CD4-positive, alpha-beta T cell treated with Interleukin-10 for 1 hour (primary cell): ENCODE results near the gene WBP11.
"Not testable (repeated sequence)": the region's sequence is repeated elsewhere in the genome, so short reads cannot be mapped to it uniquely, and the experiment has no call there.

Source experiments
- DNase-seq: peaks from one replicate; pipeline ENCODE4 v3.0.0-alpha.2; 2020

The WBP11 gene

DNA sequence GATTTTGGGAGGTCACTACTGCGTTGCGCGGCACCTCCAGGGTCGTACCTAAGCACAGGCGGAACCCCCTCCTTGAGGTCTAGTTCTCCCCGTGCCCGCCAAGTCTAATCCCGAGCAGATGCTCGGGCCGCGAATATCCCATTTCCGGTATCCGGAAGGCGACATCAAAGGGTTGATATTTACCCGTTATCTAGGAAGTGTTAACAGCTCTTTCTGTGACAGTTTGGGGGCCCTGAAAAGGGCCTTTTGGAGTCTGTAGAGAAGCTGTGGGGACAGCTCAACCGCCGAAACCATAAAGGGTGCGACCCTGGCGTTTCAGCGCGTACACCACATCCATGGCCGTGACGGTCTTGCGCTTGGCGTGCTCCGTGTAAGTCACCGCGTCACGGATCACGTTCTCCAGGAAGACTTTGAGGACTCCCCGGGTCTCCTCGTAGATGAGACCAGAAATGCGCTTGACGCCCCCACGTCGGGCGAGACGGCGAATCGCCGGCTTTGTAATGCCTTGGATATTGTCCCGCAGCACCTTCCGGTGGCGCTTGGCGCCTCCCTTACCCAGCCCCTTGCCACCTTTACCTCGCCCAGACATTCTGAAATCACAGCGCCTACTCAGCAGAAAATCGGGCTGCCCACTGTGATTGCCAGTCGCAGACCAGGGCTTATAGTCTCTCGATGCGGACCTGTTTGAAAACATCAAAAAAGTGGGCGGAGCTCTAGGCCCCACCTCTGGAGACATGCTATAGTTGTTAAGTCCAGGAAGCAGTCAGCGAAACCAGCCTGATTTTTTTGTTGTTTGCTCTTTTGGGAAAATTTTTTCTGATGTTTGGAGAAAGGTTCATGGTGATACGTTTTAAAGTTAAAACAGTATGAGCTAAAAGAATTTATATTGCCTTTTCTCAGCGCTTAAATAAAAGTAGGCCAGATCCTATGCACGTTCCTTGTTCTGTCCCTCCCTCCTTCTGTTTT, 32.5 kb downstream of the WBP11 start:
- DNase-seq: peak; percentile 98

DNA sequence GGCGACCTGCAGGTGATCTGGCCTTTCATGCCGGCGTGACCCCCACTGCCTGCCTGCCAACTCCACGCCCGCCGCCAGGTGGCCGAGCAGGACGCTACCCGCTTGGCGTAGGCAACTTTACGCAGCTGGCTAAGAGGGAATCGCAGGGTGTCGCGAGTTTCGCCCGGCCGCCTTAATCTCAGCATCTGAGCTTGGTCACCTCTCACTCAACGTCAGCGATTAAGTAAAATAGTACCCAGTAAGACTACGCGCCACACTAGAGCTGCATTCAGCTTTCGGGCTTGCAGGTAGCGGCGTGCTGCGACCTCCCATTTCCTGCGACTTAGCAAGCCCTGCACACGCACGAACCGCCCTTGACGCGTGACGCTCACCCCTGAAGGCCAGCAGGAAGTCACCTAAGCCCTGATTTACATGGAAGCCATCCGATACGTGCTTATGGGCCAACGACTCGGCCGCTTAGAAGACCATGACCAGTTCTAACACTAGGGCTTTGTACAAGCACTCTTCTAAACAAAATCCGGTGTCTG, 33.2 kb downstream of the WBP11 start:
- peak; percentile 93 for DNase-seq

GRCh38 chr12:14769466-14769968, 33.8 kb downstream of the WBP11 start:
- no peak for DNase-seq

GRCh38 chr12:14768823-14769405, 34.4 kb downstream of the WBP11 start:
- DNase-seq: peak; percentile 58

GRCh38 chr12:14767617-14768016, 35.7 kb downstream of the WBP11 start:
- no peak for DNase-seq

DNA sequence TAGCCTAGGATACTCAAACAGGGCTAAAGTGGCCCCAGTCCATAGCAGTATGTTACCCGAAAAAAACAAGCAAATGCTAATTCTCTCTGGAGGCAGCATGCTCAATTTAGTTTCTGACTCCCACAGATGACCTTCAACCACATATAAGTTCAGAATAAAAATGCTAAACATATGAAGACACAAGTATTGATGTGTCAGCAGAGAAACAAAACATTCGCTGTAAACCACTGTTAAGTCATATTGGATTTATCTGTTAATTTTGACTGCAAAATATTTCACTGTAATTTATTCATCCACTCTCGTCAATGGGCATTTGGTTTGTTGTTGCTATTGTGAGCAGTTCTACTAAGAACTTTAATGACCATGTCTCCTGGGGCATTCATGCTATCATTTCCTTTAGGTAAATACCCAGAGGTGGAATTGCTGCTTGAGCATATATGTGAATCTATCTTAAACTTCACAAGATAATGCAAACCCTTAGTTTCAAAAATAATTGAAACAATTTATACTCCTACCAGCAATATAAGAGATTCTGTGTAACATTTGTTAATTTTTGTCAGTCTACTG, 36.5 kb downstream of the WBP11 start:
- DNase-seq: no peak

DNA sequence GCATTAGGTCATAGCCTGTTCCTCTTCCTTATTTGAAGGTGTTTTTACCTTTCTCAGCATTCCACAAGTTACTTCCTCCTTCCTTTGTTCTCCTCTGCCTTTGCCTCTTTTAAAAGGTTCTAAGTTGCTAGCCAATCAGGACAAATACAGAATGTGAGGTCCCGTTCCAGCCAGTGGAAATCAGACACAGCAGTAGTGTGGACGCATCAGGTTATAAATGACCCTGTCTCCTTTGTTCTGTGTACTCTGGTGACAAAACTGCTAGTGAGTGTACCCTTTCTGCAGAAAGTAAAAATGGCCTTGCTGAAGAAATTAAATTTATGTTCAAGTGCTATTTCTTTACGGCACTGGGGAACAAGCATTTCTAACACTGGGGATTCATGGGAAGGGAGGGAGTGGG, 37.3 kb downstream of the WBP11 start:
- DNase-seq: not testable (repeated sequence)

GRCh38 chr12:14765398-14765797, 37.9 kb downstream of the WBP11 start:
- no peak for DNase-seq

DNA sequence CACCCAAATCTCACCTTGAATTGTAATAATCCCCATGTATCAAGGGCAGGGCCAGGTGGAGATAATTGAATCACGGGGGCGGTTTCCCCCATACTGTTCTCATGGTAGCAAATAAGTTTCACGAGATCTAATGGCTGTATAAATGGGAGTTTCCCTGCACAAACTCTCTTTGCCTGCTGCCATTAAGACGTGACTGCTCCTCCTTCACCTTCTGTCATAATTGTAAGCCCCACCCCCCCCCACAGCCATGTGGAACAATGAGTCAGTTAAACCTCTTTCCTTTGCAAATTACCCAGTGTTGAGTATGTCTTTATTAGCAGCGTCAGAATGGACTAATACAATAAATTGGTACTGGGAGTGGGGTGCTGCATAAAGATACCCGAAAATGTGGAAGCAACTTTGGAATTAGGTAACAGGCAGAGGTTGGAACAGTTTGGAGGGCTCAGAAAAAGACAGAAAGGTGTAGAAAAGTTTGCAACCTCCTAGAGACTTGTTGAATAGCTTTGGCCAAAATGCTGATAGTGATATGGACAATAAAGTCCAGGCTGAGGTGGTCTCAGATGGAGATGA, 43.5 kb downstream of the WBP11 start:
- not testable (repeated sequence) for DNase-seq

DNA sequence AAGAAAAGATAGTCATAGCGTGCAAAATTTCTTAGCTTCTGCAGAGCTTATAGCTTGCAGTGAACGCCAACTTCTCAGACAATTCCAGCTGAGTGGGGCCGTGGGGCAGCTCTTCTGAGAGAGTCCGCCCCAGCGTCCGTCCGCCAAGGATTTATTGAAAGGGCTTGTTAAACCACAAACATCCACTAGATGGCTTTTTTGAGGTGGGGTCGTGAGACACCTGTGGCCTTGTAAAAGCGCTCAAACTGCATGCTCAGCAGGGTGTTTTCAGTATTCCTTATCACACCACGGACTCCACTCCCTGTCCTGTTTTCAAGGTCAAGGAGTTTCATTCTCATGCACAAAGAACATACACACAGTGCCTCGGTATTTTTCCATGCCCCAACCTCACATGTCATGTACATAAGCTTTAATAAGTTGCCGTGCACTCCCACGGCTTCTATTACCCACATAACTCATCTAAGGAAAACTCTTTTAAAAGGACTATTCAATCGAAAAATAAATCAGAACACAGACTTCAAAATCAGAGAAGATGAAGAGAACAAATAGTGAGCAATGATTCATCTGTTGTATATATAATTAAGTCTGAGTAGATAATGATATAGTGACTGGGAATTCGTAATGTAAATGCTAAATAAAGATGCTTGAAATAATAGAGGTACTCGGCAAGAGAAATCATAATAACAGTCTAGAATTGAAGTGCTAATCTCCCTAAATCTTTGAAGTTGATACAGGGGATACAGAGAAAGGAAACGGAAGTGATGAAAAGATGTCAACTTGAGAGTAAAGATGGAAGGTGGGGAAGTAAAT, 46.7 kb downstream of the WBP11 start:
- no peak for DNase-seq

DNA sequence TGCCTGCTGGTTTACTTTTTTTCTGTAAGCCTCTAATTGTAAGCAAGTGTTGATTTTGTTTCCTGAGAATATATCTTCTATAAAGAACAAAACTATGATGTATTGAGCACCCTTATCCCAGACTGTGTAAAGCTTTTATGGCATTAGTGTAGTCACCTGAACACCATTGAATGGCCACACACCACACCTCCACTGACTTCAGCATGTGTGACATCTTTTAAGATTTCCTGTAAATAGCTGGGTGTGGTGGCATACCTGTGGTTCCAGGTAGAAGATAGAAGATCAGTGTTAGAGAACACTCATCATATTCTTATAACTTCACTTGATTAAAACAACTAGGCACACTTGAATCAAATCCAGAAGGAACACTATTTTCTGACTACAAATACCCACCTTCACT, 51.3 kb downstream of the WBP11 start:
- DNase-seq: no peak

GRCh38 chr12:14743061-14743460, 60.2 kb downstream of the WBP11 start:
- no peak for DNase-seq

DNA sequence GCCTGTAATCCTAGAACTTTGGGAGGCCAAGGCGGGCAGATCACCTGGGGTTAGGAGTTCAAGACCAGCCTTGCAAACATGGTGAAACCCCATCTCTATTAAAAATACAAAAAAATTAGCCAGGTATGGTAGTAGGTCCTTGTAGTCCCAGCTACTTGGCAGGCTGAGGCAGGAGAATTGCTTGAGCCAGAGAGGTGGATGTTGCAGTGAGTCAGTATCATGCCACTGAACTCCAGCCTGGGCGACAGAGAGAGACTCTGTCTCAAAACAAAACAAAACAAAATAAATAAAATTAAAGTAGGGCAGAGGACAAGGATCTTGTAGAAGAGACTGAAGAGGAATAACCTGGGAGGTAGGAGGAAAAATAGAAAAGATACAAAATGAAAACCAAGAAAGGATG, 61.3 kb downstream of the WBP11 start:
- DNase-seq: no peak

DNA sequence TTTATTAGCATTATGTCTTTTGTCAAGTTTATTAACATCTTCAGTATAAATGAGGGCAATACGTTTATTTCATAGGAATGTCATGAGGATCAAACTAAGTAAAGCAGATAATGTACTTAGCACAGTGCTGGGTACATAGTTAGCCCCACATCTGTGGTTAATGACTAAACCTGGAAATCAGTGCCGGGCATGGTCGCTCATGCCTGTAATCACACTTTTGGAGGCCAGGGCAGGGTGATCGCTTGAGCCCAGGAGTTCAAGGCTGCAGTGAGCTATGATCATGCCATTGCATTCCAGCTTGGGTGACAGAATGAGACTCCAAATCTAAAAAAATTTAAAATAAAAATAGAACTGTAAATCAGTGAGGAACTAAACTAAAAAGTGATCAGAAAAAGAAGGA, 62.1 kb downstream of the WBP11 start:
- no peak for DNase-seq

GRCh38 chr12:14736441-14736840, 66.8 kb downstream of the WBP11 start:
- DNase-seq: not testable (repeated sequence)
